Measurements from ENCODE around the gene ANXA11. TPM values are rescaled to one million over a fixed set of nuclear protein-coding genes. Genes with fewer than 3 reads are reported as not detected.
"Not testable (repeated sequence)": the region's sequence is repeated elsewhere in the genome, so short reads cannot be mapped to it uniquely, and the experiment has no call there.

Gene ANXA11
- 100 to 1,000 TPM; 104 to 134 TPM for total RNA-seq
- polyA plus RNA-seq (2013, experiment 1 of 2): 39.4 TPM
- polyA plus RNA-seq (2013, experiment 2 of 2): 35.8 TPM
- long read RNA-seq, experiment 1, full-length matches to known transcripts: 27 of 57 reads
- long read RNA-seq, experiment 1, partial matches to known transcripts: 16 of 57 reads
- long read RNA-seq, experiment 1, other reads (novel, unspliced or antisense): 14 of 57 reads
- long read RNA-seq, experiment 2, full-length matches to known transcripts: 132 of 168 reads
- long read RNA-seq, experiment 2, partial matches to known transcripts: 14 of 168 reads
- long read RNA-seq, experiment 2, other reads (novel, unspliced or antisense): 22 of 168 reads
- long read RNA-seq, experiment 3, full-length matches to known transcripts: 388 of 503 reads
- long read RNA-seq, experiment 3, partial matches to known transcripts: 42 of 503 reads
- long read RNA-seq, experiment 3, other reads (novel, unspliced or antisense): 73 of 503 reads
- long read RNA-seq, experiment 4, full-length matches to known transcripts: 3 of 6 reads
- long read RNA-seq, experiment 4, partial matches to known transcripts: 3 of 6 reads
- long read RNA-seq, experiment 4, other reads (novel, unspliced or antisense): 0 of 6 reads

DNA sequence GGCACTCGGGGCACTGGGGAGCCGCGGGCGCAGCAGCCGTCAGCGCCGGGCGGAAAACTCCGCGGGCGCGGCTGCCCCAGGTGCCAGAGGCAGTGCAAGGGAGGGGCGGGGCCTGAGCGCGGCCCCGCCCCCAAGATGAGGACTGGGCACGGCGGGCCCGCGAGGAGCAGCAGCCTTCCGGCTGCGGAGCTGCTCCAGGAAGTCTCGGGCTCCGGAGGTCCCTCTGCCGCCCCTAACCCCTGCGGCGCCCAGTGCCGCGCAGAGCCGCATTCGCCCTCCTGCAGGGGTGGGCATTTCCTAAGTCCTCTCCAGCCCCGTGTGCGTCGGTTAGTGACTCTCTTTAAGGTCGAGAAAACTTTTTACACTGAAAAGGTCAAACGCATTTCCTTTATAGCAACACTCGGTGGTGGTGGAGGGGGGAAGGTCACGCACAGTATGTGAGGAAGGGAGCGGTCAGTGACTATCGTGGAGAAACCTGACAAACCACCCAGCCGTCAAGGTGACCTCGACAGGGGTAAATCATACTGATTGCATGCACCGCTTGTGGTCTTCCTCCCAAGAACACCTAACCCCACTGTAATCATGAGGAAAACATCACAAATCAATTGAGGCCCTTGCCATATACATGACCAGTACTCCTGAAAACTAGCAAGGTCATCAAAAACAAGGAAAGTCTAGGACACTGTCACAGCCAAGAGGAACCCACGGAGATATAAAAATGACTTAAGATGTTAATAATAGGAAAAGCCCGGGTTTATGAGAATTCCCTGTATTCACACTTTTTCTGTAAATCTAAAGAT is at the start of gene ANXA11:
ANXA11 (minus strand) TSS at position 61 of the 800 bp plus-strand sequence. CDS start 32,676 bp downstream, outside the sequence.
- Mint-ChIP-seq H3K27ac (peak within 1 kb of the TSS; percentile 95), H3K27me3 (ENCODE audit: insufficient read depth) (peaks cover 2% of the 10 kb centered on the region), H3K4me1 (peaks cover 40% of the 10 kb centered on the region), H3K9me3 (no peaks in the 10 kb centered on the region), H3K4me3 (peak within 1 kb of the TSS; percentile 76), H3K36me3 (ENCODE audit: low read depth) (no peaks in the 10 kb centered on the region)
- WGBS, 2 experiments (ENCODE audit: insufficient coverage in 1 of 2, insufficient read length in 1 of 2): 9 to 10% methylated on average over 18 to 45 of the region's 45 CpGs
- Histone ChIP-seq H3K4me1 (ENCODE audit: control insufficient read depth, insufficient read depth, low read length) (peaks cover 3% of the 10 kb centered on the region), H3K9ac (ENCODE audit: extremely low read depth, low read length, poor library complexity, severe bottlenecking) (peak within 1 kb of the TSS; percentile 95), H3K27me3 (ENCODE audit: control insufficient read depth, insufficient read depth, low read length, poor library complexity, severe bottlenecking) (no peaks in the 10 kb centered on the region), H3K9me3 (ENCODE audit: control insufficient read depth, low read length) (no peaks in the 10 kb centered on the region), H3K36me3 (ENCODE audit: control insufficient read depth, insufficient read depth, low read length) (peaks cover 6% of the 10 kb centered on the region), H3K27ac (ENCODE audit: low read depth, low read length) (no peak within 1 kb of the TSS), H3K4me3 (ENCODE audit: low read length) (peak within 1 kb of the TSS; percentile 95)
- peak; percentile 93 for DNase-seq
- no peak for TF ChIP-seq CTCF (conservative IDR thresholded peaks at IDR 0.05)

DNA sequence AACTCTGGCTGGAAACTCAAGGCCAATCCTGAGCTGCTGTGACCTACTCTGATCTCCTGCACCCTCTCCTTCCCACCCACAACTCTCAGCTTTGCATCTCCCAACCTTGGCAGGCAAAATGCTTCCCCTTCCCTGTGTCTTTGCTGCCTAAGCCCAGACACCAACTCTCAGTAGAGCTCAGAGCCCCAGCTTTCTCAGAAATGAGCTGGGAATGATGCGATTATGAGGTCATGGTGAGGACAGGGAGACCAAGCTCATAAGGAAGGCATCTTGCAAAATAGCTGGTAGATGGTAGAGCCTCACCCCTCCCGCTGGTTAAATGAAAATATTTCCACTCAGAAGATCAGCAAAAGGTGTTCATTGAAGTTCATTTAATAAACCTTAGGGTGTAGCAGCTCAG is 49.4 kb upstream of the ANXA11 start:
- H3K27me3 Mint-ChIP-seq (ENCODE audit: insufficient read depth): peaks cover 23% of the 10 kb centered on the region
- not testable (repeated sequence) for H3K27ac ChIP-seq (ENCODE audit: low read depth, low read length); H3K4me1 Mint-ChIP-seq; H3K9ac ChIP-seq (ENCODE audit: extremely low read depth, low read length, poor library complexity, severe bottlenecking); H3K27me3 ChIP-seq (ENCODE audit: control insufficient read depth, insufficient read depth, low read length, poor library complexity, severe bottlenecking); H3K27ac Mint-ChIP-seq; DNase-seq; H3K36me3 ChIP-seq (ENCODE audit: control insufficient read depth, insufficient read depth, low read length); H3K4me1 ChIP-seq (ENCODE audit: control insufficient read depth, insufficient read depth, low read length); H3K9me3 Mint-ChIP-seq; H3K4me3 Mint-ChIP-seq; H3K36me3 Mint-ChIP-seq (ENCODE audit: low read depth); H3K9me3 ChIP-seq (ENCODE audit: control insufficient read depth, low read length); H3K4me3 ChIP-seq (ENCODE audit: low read length)
- no CpG with 5 or more reads among the region's 2 CpGs for WGBS, 2 experiments (ENCODE audit: insufficient coverage in 1 of 2, insufficient read length in 1 of 2)

DNA sequence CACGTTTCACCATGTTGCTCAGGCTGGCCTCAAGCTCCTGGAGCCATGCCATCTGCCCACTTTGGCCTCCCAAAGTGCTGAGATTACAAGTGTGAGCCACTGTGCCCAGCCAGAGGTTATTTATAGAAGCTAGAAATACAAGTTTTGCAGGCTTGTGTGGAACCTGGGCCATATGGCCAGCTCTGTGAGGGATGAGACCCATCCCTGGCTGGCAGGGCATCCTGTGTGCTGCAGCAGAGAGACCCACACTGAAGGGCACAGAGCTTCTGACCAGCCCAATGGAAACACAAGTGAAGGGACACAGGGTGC is 48.6 kb upstream of the ANXA11 start:
- H3K27ac Mint-ChIP-seq; H3K9me3 Mint-ChIP-seq; H3K27me3 ChIP-seq (ENCODE audit: control insufficient read depth, insufficient read depth, low read length, poor library complexity, severe bottlenecking); H3K36me3 ChIP-seq (ENCODE audit: control insufficient read depth, insufficient read depth, low read length); H3K4me1 ChIP-seq (ENCODE audit: control insufficient read depth, insufficient read depth, low read length); H3K27ac ChIP-seq (ENCODE audit: low read depth, low read length); H3K9ac ChIP-seq (ENCODE audit: extremely low read depth, low read length, poor library complexity, severe bottlenecking); H3K4me3 Mint-ChIP-seq; DNase-seq; H3K9me3 ChIP-seq (ENCODE audit: control insufficient read depth, low read length); H3K4me3 ChIP-seq (ENCODE audit: low read length); H3K4me1 Mint-ChIP-seq; H3K36me3 Mint-ChIP-seq (ENCODE audit: low read depth): not testable (repeated sequence)
- H3K27me3 Mint-ChIP-seq (ENCODE audit: insufficient read depth): peaks cover 23% of the 10 kb centered on the region
- WGBS, 2 experiments (ENCODE audit: insufficient coverage in 1 of 2, insufficient read length in 1 of 2): 66 to 85% methylated on average over 1 of the region's 1 CpG

Measured in endodermal cell (in vitro differentiated cells).